Activated CD4-positive, alpha-beta T cell treated with anti-CD3 and anti-CD28 coated beads, Interleukin-2, amount 50 U/mL, for 16 hours (primary cell): Measurements from ENCODE around the gene STRA6.
"Not testable (repeated sequence)": the region's sequence is repeated elsewhere in the genome, so short reads cannot be mapped to it uniquely, and the experiment has no call there.

ENCODE experiments used
- DNase-seq: peaks from one replicate; pipeline ENCODE4 v3.0.0-alpha.2; 2020

STRA6 gene

GRCh38 chr15:74179101-74179841, 23.3 kb downstream of the STRA6 start:
- DNase-seq, result no peak

DNA sequence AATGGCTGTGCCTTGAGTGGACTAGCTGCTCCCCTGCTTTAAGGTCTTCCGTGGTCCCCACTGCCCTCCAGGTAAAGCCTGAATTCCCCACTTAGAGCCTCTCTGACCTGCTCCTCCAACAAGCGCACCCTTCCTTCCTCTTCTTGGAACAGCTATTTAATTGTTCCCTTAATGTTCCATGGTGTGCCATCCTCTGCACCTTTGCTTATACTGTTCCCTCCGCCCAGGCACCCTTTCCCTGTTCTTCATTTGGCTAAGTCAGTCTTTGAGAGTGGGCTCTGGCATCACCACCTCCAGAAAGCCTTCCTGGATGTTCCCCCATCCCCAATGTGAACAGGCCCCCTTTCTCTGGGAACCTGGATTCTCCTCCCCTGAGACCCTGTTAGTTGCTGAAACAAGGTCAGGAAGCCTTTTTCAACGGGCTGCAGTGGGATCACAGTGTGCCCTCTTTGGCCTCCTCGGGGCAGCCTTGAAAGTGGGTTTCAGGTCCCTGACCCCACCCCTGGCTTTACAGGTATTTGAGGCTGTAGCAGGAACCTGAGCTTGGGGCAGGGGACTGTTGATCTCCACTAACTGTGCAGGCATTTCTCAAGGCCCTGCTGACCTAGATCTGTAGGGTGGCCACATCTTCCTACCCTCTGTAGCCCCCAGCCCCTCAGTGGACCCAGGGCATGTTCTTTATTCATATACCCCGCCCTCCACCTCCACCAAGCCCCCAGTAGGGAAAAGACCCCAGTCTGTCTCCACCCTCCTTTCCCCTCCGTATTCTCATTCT, 24.1 kb downstream of the STRA6 start:
- DNase-seq, result no peak

- DNase-seq, result no peak
These were observed 26.0 kb downstream of the STRA6 start for GRCh38 chr15:74176262-74177214.

DNA sequence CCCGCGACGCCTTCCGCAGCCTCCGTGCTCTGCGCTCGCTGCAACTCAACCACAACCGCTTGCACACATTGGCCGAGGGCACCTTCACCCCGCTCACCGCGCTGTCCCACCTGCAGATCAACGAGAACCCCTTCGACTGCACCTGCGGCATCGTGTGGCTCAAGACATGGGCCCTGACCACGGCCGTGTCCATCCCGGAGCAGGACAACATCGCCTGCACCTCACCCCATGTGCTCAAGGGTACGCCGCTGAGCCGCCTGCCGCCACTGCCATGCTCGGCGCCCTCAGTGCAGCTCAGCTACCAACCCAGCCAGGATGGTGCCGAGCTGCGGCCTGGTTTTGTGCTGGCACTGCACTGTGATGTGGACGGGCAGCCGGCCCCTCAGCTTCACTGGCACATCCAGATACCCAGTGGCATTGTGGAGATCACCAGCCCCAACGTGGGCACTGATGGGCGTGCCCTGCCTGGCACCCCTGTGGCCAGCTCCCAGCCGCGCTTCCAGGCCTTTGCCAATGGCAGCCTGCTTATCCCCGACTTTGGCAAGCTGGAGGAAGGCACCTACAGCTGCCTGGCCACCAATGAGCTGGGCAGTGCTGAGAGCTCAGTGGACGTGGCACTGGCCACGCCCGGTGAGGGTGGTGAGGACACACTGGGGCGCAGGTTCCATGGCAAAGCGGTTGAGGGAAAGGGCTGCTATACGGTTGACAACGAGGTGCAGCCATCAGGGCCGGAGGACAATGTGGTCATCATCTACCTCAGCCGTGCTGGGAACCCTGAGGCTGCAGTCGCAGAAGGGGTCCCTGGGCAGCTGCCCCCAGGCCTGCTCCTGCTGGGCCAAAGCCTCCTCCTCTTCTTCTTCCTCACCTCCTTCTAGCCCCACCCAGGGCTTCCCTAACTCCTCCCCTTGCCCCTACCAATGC, 27.1 kb downstream of the STRA6 start:
- DNase-seq, result no peak

GRCh38 chr15:74174958-74175253, 27.7 kb downstream of the STRA6 start:
- DNase-seq, result no peak

GRCh38 chr15:74174219-74174957, 28.2 kb downstream of the STRA6 start:
- DNase-seq, result no peak

DNA sequence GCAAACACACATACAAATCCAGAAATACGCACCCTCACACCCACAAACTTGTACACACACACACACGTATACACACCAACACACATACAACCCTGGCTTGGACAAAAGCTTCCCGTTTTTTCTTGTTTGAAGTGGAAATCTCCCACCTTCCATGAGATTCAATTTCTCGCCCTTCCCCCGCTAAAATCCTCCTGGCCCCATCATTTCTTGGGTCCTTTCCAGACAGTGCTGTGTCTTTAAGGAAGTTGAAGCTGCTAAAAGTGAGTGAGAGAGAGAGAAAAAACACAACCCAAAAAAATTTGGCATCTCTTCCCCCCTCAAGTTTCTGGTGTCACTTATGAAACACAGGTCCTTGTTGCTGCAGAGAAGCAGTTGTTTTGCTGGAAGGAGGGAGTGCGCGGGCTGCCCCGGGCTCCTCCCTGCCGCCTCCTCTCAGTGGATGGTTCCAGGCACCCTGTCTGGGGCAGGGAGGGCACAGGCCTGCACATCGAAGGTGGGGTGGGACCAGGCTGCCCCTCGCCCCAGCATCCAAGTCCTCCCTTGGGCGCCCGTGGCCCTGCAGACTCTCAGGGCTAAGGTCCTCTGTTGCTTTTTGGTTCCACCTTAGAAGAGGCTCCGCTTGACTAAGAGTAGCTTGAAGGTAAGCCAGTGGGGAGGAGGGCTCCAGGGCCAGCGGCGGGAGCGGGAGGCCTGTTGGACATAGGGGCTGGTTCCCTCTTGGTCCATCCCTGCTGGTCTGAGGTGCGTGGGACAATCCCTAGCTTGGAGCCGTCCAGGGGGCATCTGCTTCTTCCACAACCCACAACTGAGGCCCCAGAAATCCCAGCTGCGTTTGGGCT, 29.0 kb downstream of the STRA6 start, which contains the start of gene ISLR:
Gene ISLR, plus strand, starts transcription at position 331 of the 839 bp plus-strand sequence. CDS start 1,149 bp downstream, outside the sequence.
- no peak for DNase-seq

GRCh38 chr15:74172701-74173379, 29.7 kb downstream of the STRA6 start:
- DNase-seq, result no peak

DNA sequence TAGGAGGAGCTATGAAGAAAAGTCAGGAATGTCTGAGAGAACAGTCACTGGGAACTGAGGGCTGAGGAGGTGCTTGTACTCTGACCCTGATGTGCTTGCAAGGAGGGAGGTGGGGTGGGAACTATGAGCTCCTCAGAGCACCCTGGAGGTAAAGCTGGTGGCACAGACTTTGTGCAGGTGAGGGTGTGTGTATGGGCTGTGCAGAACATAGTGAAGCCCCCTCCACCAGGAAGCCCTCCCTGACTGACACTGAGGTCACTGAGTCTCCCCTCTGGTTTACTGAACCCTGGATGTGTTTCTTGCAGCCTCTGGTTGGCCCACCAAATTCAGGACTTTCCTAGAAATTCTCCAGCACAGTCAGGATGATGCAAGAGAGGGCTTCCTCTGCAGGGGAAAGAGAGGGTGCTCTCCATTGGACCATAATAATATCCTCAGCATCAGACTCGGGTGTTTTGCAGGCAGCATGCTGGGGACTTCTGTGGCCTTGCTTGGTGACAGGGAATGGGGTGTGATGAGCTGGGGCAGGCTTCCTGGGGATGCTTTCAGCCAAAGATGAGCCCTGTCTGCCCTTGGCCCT, 30.5 kb downstream of the STRA6 start:
- DNase-seq, result no peak

DNA sequence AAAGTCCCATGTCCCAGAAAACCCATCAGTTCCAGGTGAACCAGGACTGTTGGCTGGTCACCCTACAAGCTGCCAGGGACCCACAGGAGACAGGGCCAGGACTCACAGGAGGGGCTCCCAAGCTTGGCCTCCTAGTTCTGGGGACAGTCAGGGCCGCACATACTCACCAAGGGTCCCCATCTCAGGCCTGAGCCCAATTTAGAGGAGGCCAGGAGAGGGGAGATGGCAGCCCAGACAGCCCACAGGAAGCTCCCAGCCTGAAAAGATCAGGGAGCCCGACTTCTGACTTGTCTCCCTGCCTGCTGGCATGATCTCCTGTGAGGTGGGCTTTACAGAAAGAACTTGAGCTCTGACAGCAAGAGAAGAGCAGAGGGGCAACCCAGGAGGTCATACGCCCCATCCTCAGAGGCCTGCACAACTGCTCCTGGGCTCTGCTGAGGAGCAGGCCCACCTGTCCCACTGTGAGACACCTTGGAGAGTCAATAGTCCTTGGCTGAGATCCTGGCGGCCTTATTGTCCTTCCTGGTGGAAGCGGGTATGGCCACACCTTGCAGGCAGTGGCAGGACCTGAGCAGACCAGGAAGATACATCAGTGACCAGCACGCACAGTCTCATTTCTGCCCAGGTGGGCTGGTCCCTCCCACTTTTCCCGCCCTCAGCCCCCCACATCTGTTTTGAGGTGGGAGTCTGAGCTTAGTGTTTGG, 31.6 kb downstream of the STRA6 start:
- no peak for DNase-seq

GRCh38 chr15:74170071-74170844, 32.3 kb downstream of the STRA6 start:
- DNase-seq, result no peak

GRCh38 chr15:74168711-74169126, 33.9 kb downstream of the STRA6 start:
- no peak for DNase-seq

GRCh38 chr15:74167891-74168331, 34.7 kb downstream of the STRA6 start:
- DNase-seq, result no peak

- no peak for DNase-seq
These were observed 37.1 kb downstream of the STRA6 start for GRCh38 chr15:74165461-74165860.

GRCh38 chr15:74162195-74162536, 40.4 kb downstream of the STRA6 start:
- DNase-seq, result not testable (repeated sequence)

GRCh38 chr15:74160390-74160789, 42.2 kb downstream of the STRA6 start:
- not testable (repeated sequence) for DNase-seq

DNA sequence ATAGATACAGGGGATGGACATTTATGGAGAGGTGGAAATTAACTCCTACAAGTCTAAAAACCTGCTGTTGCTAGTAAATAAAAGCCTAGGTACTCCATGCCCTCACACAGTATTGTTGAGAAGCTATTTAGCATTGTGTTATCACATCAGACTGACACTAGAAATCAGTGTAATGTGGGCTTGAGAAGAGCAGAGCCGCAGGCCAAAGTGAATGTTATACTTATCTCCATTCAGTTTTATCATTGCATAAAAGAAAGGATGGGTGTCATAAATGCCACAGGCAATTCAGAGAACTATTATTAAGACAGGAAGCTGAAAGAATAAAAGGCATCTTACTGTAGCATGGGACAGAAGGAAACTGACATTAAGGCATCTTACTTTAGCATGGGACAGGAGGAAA, 42.8 kb downstream of the STRA6 start:
- no peak for DNase-seq
